HTERT RPE-1 (cell line): Measurements from ENCODE around the gene FGFBP1.

Source experiments
- in situ Hi-C: fragments of 300-500 bp; cut with MboI; formaldehyde crosslinking; loops from 4 replicates; pipeline ENCODE4 v1.14.3; 2020; ENCODE audit warnings: low sequenced_read_pairs

FGFBP1 gene

DNA sequence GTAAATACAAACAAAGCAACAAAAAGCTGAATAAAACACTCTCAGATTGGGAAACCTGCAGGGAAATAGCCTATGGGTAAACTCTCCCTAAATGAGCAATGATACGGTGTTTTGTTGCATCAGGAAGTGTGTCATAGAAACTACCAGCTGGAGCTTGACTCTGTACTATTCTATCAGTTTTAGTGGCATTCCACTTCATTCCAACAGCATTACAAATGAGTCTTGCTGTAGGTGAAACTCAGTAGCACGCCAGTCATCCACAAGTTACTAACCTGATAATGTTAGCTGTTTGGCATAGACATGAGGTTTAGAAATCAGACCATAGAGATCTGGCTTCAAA lies 24.9 kb downstream of the FGFBP1 start:
- in situ Hi-C loops: no loop called here

GRCh38 chr4:15912961-15913630 lies 25.4 kb downstream of the FGFBP1 start:
- in situ Hi-C loops: no loop called here

- in situ Hi-C loops: no loop called here
These were observed 26.3 kb downstream of the FGFBP1 start for GRCh38 chr4:15912236-15912635.

DNA sequence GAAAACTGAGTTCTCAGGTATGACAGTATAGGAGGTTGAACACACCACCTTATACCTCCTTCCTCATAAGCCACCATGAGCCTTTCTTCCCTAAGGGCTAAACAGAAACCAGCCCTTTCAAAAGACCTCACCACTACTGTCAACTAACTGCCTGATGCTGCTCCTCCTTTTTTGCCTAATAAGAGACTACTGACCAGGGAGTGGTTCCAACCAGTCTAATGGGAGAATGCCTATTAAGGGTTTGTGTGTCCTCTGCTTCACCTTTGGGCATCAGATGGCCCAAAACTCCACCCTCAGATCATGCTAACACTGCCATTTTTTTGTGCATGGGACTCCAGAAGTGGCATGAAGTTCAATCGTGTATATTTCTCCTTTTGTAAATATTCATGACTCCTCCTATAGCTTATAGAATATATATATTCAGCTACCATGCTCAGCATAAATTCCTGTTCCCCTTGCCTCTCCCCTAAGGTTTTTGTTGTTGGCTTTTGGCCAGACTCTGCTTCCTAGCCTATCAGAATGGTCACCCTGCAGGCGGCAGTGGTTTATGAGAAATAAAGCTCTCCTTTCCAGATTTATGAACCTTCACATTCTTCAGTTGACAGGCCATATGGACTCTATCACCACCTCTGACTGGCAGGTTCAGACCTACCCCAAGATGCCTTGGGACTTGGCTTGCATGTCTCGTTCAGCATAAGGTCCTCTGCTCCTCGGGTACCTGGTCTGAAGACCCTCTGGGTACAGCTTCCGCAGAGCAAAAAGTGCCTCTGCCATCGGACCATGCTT lies 28.2 kb downstream of the FGFBP1 start:
- in situ Hi-C loops: no loop called here

- in situ Hi-C loops: no loop called here
These were observed 31.1 kb downstream of the FGFBP1 start for GRCh38 chr4:15907430-15907829.

- in situ Hi-C loops: no loop called here
These were observed 32.5 kb downstream of the FGFBP1 start for GRCh38 chr4:15906020-15906443.

DNA sequence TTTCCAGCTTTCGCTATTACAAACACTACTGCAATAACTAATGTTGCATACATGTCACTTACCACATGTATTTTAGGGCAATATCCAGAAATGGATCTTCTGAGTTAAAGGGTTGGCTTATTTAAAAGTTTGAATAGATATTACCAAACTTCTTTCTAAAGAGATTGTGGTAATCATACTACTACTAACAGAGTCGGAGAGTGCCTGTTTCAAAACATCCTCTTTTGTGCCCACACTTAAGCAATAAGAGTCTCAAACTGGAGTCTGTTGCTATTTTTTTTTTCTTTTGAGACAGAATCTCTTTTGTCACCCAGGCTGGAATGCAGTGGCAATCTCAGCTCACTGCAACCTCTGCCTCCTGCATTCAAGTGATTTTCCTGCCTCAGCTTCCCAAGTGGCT lies 35.8 kb downstream of the FGFBP1 start:
- in situ Hi-C loops: no loop called here

- in situ Hi-C loops: no loop called here
These were observed 36.5 kb downstream of the FGFBP1 start for GRCh38 chr4:15901998-15902397.

- in situ Hi-C loops: no loop called here
These were observed 37.5 kb downstream of the FGFBP1 start for GRCh38 chr4:15901007-15901406.

DNA sequence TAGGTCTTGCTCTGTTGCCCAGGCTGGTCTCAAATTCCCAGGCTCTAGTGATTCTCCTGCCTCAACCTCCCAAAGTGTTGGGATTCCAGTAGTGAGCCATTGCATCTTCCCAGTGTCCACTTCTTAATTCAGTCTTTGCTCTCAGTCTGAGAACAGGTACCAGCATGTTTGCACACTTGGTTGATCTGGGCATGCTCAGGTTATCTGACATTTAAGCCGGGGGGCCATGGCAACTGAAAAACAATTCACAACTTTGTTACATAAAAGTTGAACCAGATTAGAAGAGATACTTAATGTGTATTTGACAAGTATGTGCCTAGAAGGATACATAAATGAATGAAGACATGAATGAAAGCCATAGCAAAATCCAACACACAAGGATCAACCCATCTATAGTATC lies 39.0 kb downstream of the FGFBP1 start:
- in situ Hi-C loops: no loop called here

GRCh38 chr4:15898902-15899301 lies 39.6 kb downstream of the FGFBP1 start:
- in situ Hi-C loops: no loop called here

DNA sequence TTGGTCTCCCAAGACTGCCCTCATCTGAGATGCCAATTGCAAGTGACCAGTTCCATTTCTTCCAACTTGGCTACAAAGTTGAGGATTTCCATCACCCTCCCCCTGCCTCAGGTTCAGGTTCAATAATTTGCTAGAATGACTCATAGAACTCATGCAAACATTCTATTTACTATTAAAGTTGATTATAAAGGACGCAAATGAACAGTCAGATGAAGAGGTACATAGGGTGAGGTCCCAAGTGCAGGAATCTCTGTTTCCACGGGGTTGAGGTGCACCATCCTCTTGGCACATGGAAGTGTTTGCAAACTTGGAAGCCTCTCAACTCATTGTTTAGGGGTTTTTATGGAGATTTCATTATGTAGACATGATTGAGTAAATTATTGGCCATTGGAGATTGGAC lies 41.0 kb downstream of the FGFBP1 start:
- in situ Hi-C loops: no loop called here

GRCh38 chr4:15894921-15895916 lies 43.3 kb downstream of the FGFBP1 start:
- in situ Hi-C loops: no loop called here

DNA sequence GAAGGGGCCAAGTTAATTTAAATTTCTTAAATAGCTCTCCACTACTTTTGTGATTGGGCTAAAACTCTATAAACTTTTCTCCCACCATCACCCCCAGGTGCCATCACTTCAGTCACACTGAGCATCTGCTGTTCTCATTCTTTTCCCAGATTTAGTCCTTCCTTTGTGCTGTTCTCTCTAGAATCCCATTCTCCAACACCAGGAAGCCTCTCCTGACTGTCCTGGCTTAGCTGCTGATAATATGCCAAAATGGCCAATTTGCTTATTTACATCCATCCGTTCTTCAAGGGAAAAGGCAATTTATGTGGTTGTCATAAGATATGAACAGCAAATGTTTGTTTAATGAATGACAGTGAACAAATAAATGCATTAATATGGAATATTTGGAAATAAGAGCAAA lies 44.1 kb downstream of the FGFBP1 start:
- in situ Hi-C loops: no loop called here

DNA sequence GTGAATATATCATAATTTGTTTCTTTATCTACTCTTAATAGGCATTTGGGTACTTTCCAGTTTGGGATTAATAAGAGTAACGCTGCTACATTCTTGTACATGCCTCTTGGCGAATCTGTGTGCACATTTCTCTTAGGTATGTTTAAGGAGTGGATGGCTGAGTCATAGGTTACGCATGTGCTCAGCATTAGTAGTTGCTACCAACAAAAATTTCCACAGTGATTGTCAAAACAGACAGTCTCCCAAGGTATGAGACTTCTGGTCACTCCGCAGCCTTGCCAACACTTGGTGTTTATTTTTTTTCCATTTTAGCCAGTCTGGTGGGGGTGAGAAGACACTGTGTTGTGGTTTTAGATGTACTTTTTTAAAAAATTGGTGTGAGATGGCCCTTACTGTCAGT lies 44.6 kb downstream of the FGFBP1 start:
- in situ Hi-C loops: no loop called here

DNA sequence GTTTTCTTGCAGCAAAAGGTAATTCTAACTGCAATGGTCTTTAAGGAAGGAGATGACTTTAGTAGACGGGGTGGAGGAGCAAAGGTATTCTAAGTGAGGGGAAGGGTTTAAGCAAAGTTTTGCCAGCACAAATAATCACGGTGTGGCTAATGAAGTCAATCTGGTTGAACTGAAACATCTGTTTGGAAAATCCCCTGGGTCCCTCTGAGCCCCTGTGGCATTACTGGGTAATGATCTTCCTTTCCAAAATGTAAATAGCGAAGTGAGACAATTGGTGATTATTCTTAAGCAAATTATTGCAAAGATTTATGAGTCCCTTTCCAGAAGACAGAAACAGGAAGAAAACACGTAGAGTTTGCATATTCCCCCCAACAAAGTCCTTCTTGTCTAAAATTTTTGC lies 47.2 kb downstream of the FGFBP1 start:
- in situ Hi-C loops: no loop called here

DNA sequence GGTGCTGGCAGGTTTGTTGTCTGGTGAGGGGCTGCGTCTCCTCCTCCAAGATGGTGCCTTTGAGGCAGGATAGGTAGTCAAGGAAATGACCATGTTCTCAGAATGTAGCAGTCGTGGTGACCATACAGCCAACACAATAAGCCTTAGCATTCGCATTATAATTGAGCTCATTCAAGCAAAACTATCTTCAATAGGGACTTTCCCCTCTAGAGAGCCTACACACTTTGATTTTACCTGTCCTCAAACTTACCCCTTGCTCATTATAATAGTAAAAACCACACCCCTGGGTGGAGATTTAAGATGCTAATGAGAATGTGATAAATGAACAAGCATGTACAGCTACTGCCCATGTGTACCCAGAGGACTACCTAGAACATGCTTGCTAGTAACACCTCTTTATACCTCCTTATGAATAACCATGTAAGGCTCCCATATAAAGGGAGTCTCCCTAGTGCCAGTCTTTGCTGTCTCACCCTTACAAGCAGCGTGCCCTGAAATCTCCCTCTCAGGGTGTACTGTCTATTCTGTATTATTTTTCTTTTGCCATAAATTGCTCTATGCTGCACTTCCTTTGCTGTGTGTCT lies 48.2 kb downstream of the FGFBP1 start:
- in situ Hi-C loops: no loop called here

DNA sequence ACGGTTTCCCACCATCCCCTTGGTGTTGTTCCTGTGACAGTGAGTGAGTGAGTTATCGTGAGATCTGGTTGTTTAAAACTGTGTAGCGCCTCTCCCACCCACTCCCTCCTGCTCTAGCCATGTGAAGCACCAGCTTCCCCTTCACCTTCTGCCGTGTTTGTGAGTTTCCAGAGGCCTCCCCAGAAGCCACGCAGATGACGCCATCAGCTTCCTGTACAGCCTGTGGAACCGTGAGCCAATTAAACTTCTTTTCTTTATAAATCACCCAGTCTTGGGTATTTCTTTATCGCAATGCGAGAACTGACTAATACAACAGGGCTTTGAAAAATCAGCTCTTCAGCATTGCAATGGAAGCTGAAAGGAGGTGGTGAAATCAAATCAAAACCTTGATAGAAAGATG lies 50.0 kb downstream of the FGFBP1 start:
- in situ Hi-C loops: no loop called here
